H1 (cell line): Measurements from ENCODE around the gene ZNF598. TPM values are rescaled to one million over a fixed set of nuclear protein-coding genes. Genes with fewer than 3 reads are reported as not detected.

ENCODE experiments used
- CTCF ChIA-PET: fragments of 300-600 bp; sonication (Branson Sonifier 250); formaldehyde crosslinking; loops from one replicate; lab custom pipeline; 2021; ENCODE audit not compliant: partially characterized antibody; lab: Charles Lee
- POLR2A ChIA-PET: fragments of 300-600 bp; sonication (Branson Sonifier 250); formaldehyde crosslinking; loops from one replicate; lab custom pipeline; 2021; ENCODE audit warnings: inconsistent platforms; ENCODE audit not compliant: partially characterized antibody; lab: Charles Lee
- DNase-seq, 2 experiments: peaks; one replicate each; pipeline versions ENCODE4 v3.0.0 to v3.0.0-alpha.2; 2010 to 2022; ENCODE audit warnings: low spot score in 2 of 2, low read depth in 1 of 2, mixed read lengths in 1 of 2
- FAIRE-seq: peaks from 2 replicates; lab custom pipeline; 2011; peaks lifted over from hg19 to GRCh38; lab: Jason Lieb, UNC
- H2AFZ ChIP-seq: 2 replicates; pipeline ENCODE4 v1.8.1; 2012; ENCODE audit warnings: low read length, inconsistent platforms
- H2AK5ac ChIP-seq: 2 replicates; pipeline ENCODE4 v1.6.1; 2013; ENCODE audit warnings: low read depth, low read length
- H2BK120ac ChIP-seq: replicated peaks from 2 replicates; pipeline ENCODE3; 2013; ENCODE audit warnings: low read depth, low read length, inconsistent platforms
- H2BK12ac ChIP-seq: 2 replicates; pipeline ENCODE4 v1.6.1; 2013; ENCODE audit warnings: low read depth, low read length
- H2BK15ac ChIP-seq: 2 replicates; pipeline ENCODE4 v1.6.1; 2013; ENCODE audit warnings: low read length
- H2BK20ac ChIP-seq: 2 replicates; pipeline ENCODE4 v1.6.1; 2013; ENCODE audit warnings: low read length
- H2BK5ac ChIP-seq: 2 replicates; pipeline ENCODE4 v1.6.1; 2013; ENCODE audit warnings: low read depth, low read length
- H3K14ac ChIP-seq: 2 replicates; pipeline ENCODE4 v1.6.1; 2013; ENCODE audit warnings: inconsistent platforms; ENCODE audit not compliant: insufficient read length
- H3K18ac ChIP-seq: 2 replicates; pipeline ENCODE4 v1.6.1; 2013; ENCODE audit warnings: low read length; ENCODE audit errors: extremely low read depth
- H3K23ac ChIP-seq: 2 replicates; pipeline ENCODE4 v1.6.1; 2013; ENCODE audit warnings: inconsistent platforms; ENCODE audit not compliant: insufficient read length
- H3K23me2 ChIP-seq: 2 replicates; pipeline ENCODE4 v1.6.1; 2013; ENCODE audit warnings: low read depth, low read length
- H3K27ac ChIP-seq: 2 replicates; pipeline ENCODE4 v1.6.1; 2011; ENCODE audit warnings: low read depth, low read length, inconsistent platforms
- H3K27me3 ChIP-seq, 4 experiments: replicated peaks in 1 of 4; 1 replicate in 1 of 4; 2 replicates in 3 of 4; pipeline versions ENCODE4 v1.6.1 to v1.8.1; 2011 to 2013; ENCODE audit warnings: low read length in 3 of 4, mild to moderate bottlenecking in 3 of 4, inconsistent platforms in 2 of 4, mixed read lengths in 2 of 4, moderate library complexity in 1 of 4; ENCODE audit not compliant: control insufficient read depth in 3 of 4, insufficient read depth in 3 of 4; ENCODE audit errors: extremely low read depth in 1 of 4
- H3K36me3 ChIP-seq, 4 experiments: 2 replicates each; pipeline versions ENCODE4 v1.6.1 to v1.8.1; 2011 to 2013; ENCODE audit warnings: mild to moderate bottlenecking in 4 of 4, low read length in 3 of 4, moderate library complexity in 2 of 4, control low read depth in 1 of 4, inconsistent platforms in 1 of 4; ENCODE audit not compliant: insufficient read depth in 4 of 4, control insufficient read depth in 2 of 4
- H3K4ac ChIP-seq: replicated peaks from 2 replicates; pipeline ENCODE3; 2013; ENCODE audit warnings: low read length, low read depth, mixed read lengths, inconsistent platforms; ENCODE audit not compliant: insufficient read length
- H3K4me1 ChIP-seq, 4 experiments: replicated peaks in 1 of 4; 1 replicate in 1 of 4; 2 replicates in 3 of 4; pipeline versions ENCODE4 v1.6.1 to v1.8.1; 2011 to 2013; ENCODE audit warnings: low read length in 3 of 4, inconsistent platforms in 2 of 4, mixed read lengths in 1 of 4; ENCODE audit not compliant: insufficient read depth in 4 of 4, control insufficient read depth in 3 of 4
- H3K4me2 ChIP-seq, 2 experiments: 2 replicates each; pipeline versions ENCODE4 v1.6.1 to v1.8.1; 2011 to 2013; ENCODE audit warnings: low read depth in 2 of 2, low read length in 2 of 2, control low read depth in 1 of 2, inconsistent platforms in 1 of 2, mild to moderate bottlenecking in 1 of 2; ENCODE audit not compliant: insufficient read depth in 1 of 2
- H3K4me3 ChIP-seq, 4 experiments: fragments of 200-600, 300-600 bp in 1 of 4; sonication (generic), shearing (Covaris generic), sonication (Bioruptor Twin) in 1 of 4; 2 replicates each; pipeline versions ENCODE4 v1.5.1 to v1.8.1; 2011 to 2016; ENCODE audit warnings: low read length in 4 of 4, low read depth in 3 of 4, control low read depth in 2 of 4, inconsistent platforms in 2 of 4, mild to moderate bottlenecking in 2 of 4, mixed read lengths in 1 of 4, moderate library complexity in 1 of 4; ENCODE audit not compliant: insufficient read depth in 2 of 4; ENCODE audit errors: extremely low read depth in 1 of 4
- H3K56ac ChIP-seq: replicated peaks from 2 replicates; pipeline ENCODE3; 2013; ENCODE audit warnings: low read depth, mild to moderate bottlenecking, mixed read lengths, low read length, inconsistent platforms; ENCODE audit not compliant: insufficient read length
- H3K79me1 ChIP-seq: 2 replicates; pipeline ENCODE4 v1.6.1; 2013; ENCODE audit warnings: low read depth, low read length, control low read depth
- H3K79me2 ChIP-seq, 2 experiments: 2 replicates each; pipeline versions ENCODE4 v1.6.1 to v1.8.1; 2012 to 2013; ENCODE audit warnings: low read length in 2 of 2, mild to moderate bottlenecking in 2 of 2, inconsistent platforms in 1 of 2; ENCODE audit not compliant: insufficient read depth in 2 of 2, control insufficient read depth in 1 of 2
- H3K9ac ChIP-seq, 4 experiments: replicated peaks in 1 of 4; 1 replicate in 1 of 4; 2 replicates in 3 of 4; pipeline versions ENCODE4 v1.6.1 to v1.8.1; 2011 to 2013; ENCODE audit warnings: low read depth in 3 of 4, low read length in 3 of 4, control low read depth in 2 of 4, mild to moderate bottlenecking in 2 of 4, moderate library complexity in 2 of 4, inconsistent platforms in 1 of 4; ENCODE audit errors: extremely low read depth in 1 of 4
- H3K9me3 ChIP-seq, 2 experiments: 2 replicates each; pipeline versions ENCODE4 v1.6.1 to v1.8.1; 2012 to 2013; ENCODE audit warnings: mild to moderate bottlenecking in 2 of 2, moderate library complexity in 2 of 2, control low read depth in 1 of 2, inconsistent platforms in 1 of 2, low read depth in 1 of 2, low read length in 1 of 2, mixed read lengths in 1 of 2; ENCODE audit not compliant: insufficient read depth in 2 of 2
- H4K20me1 ChIP-seq, 2 experiments: replicated peaks in 1 of 2; 2 replicates each; pipeline versions ENCODE3 to v1.8.1; 2011 to 2013; ENCODE audit warnings: inconsistent platforms in 2 of 2, low read length in 2 of 2, mild to moderate bottlenecking in 1 of 2; ENCODE audit not compliant: insufficient read depth in 2 of 2, control insufficient read depth in 1 of 2
- H4K5ac ChIP-seq: 2 replicates; pipeline ENCODE4 v1.6.1; 2013; ENCODE audit warnings: low read length, low read depth, mixed read lengths, inconsistent platforms; ENCODE audit not compliant: insufficient read length
- H4K8ac ChIP-seq: 2 replicates; pipeline ENCODE4 v1.8.0; 2013; ENCODE audit warnings: mild to moderate bottlenecking, moderate library complexity, low read length, inconsistent platforms; ENCODE audit not compliant: insufficient read depth; ENCODE audit errors: extremely low read depth
- H4K91ac ChIP-seq: replicated peaks from 2 replicates; pipeline ENCODE3; 2013; ENCODE audit warnings: low read length, mixed read lengths, inconsistent platforms; ENCODE audit not compliant: insufficient read length
- GABPA ChIP-seq: IDR thresholded peaks from 2 replicates; pipeline ENCODE4 v1.6.1; 2011; ENCODE audit warnings: mild to moderate bottlenecking, low read length, moderate library complexity, borderline replicate concordance; ENCODE audit not compliant: insufficient read depth
- GTF2F1 ChIP-seq: IDR thresholded peaks from 2 replicates; pipeline ENCODE4 v1.6.1; 2012; ENCODE audit warnings: low read depth, low read length, improper control_type of control experiment, borderline replicate concordance
- RAD21 ChIP-seq, 2 experiments: IDR thresholded peaks in 1 of 2; conservative IDR thresholded peaks in 1 of 2; 2 replicates each; pipeline ENCODE4 v1.6.1; 2011; ENCODE audit warnings: low read depth in 2 of 2, low read length in 2 of 2, improper control_type of control experiment in 1 of 2, inconsistent platforms in 1 of 2, mild to moderate bottlenecking in 1 of 2, moderate library complexity in 1 of 2
- SP2 ChIP-seq: IDR thresholded peaks from 2 replicates; pipeline ENCODE4 v1.6.1; 2012; ENCODE audit warnings: mild to moderate bottlenecking, low read length, inconsistent platforms
- TBP ChIP-seq: IDR thresholded peaks from 2 replicates; pipeline ENCODE4 v1.6.1; 2011; ENCODE audit warnings: low read depth, low read length, improper control_type of control experiment
- WGBS, 2 experiments: shearing (Covaris generic) in 1 of 2; methylation state at CpG; one replicate each; pipeline versions ENCODE4 v1.1.6 to v1.1.7; 2013 to 2015; ENCODE audit warnings: low lambda C conversion rate in 2 of 2, mixed read lengths in 2 of 2, inconsistent platforms in 1 of 2, low coverage in 1 of 2, missing lambda C conversion rate in 1 of 2; ENCODE audit not compliant: insufficient replicate concordance in 2 of 2, insufficient coverage in 1 of 2, insufficient read length in 1 of 2; ENCODE audit errors: extremely low coverage in 1 of 2, missing lambda C conversion rate in 1 of 2; 5-methylcytosine and 5-hydroxymethylcytosine counted together
- polyA plus RNA-seq, 7 experiments: library from polyadenylated mRNA; depleted of rRNA in 3 of 7; stranded (reverse) in 5 of 7; unstranded in 2 of 7; fragments of >200 nt in 5 of 7; fragments of 200-250 nt in 2 of 7; gene quantifications; 1 replicate in 5 of 7; 2 replicates in 1 of 7; 4 replicates in 1 of 7; pipeline versions ENCODE4 v1.2.1 to v1.2.3, GENCODE V29; 2011 to 2013; ENCODE audit warnings: missing spikeins in 2 of 7, mixed read lengths in 2 of 7
- total RNA-seq: library from RNA; stranded (reverse); fragmentation: NEBNext Ultra II Directional; extraction: Animal tissue kit (Norgen Biotek cat#: 25700); gene quantifications from 2 replicates; pipeline ENCODE4 v1.2.1, GENCODE V29; 2021

The ZNF598 gene
- total and polyA plus RNA-seq, 2 of the 8 experiments (the other 6 are each of a cell fraction or from before 2014, with no cell fraction given): 29.3 to 47.6 TPM

DNA sequence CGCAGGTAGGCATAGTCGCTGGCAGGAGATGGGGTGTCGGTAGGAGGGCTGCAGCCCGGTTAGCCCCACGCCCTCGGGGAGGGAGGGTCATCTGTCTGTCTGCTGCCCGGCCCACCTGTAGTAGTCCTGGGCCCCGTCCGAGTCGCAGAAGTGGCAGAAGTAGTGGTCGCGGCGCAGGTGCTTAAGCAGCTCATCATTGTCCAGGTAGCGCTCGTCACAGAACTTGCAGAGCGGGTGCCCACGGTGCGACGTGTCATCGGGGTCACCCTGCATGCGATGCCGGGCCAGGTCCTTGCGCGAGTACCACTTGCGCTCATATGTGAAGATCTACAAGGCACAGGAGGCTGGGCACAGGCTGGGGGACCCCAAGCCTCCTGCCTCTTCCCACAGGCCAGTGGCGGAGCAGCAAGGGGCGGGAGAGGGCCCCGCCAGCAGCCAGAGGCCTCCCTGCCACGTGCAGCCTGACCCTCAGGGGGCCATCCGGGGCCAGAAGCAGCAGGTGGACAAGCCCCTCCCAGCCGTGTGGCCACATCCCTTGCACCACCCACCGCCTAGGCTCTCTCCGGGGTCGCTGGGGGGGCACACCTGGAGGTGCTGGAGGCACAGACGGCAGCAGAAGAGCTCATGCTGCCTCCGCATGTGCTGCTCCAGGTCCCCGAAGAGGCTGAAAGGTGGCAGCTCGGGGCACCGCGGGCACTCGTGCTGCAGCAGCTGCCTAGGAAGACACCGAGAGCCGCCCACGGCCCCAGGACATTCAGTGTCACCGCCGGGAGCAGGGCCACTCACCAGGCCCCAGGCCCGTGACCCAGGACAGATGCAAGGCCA, 7.0 kb downstream of the ZNF598 start:
- TF ChIP-seq GTF2F1 (no peak), GABPA (no peak), RAD21 (IDR thresholded peaks at IDR 0.05 in 1 of 2, conservative IDR thresholded peaks at IDR 0.05 in 1 of 2; ENCODE audit: low read depth in 2 of 2, low read length in 2 of 2) (no peak), SP2 (no peak), TBP (no peak)
- FAIRE-seq: no peak
- H3K27ac ChIP-seq: no peak overlapping the region; the same call in 1 of the 2 replicates
- no peak overlapping the region for H2BK12ac ChIP-seq
- no peak for DNase-seq
- H3K9me3 ChIP-seq: no peaks in the 10 kb centered on the region
- H2BK120ac ChIP-seq: no peak overlapping the region
- H3K56ac ChIP-seq: no peak overlapping the region
- H3K23ac ChIP-seq: no peak overlapping the region
- H3K4me3 ChIP-seq: no peak overlapping the region
- ChIA-PET CTCF (interaction anchor here (0.8 to 4.3 kb wide), 19 partner anchors 9 to 145 kb away, joined by 4 to 55 read pairs (median 6); partner anchors contain the start of genes NPW, NTHL1, SYNGR3 and TBL3), POLR2A (interaction anchor here (1.0 to 4.7 kb wide), 6 partner anchors 9 to 152 kb away, joined by 3 to 37 read pairs (median 11); partner anchors contain the start of genes RNF151, RPS2, SYNGR3 and TRAF7)
- H3K23me2 ChIP-seq: no peaks in the 10 kb centered on the region
- peak overlapping the region; percentile 57; the same call in 1 of the 2 replicates for H4K8ac ChIP-seq
- H3K27me3 ChIP-seq: no peaks in the 10 kb centered on the region
- WGBS, 2 experiments: 97% methylated on average over 40 of the region's 47 CpGs; no CpG with 5 or more reads in 1 of the 2 experiments
- H3K4me2 ChIP-seq: no peak overlapping the region
- no peak overlapping the region for H3K14ac ChIP-seq
- H2BK20ac ChIP-seq: no peak overlapping the region
- no peak overlapping the region for H2AFZ ChIP-seq
- H3K9ac ChIP-seq: no peak overlapping the region
- no peak overlapping the region for H3K4ac ChIP-seq
- no peak overlapping the region for H2AK5ac ChIP-seq
- H3K36me3 ChIP-seq: peaks cover 24 to 52% (median 41%) of the 10 kb centered on the region in 4 experiments
- peaks cover 6% of the 10 kb centered on the region; the same call in 1 of the 2 replicates for H3K79me1 ChIP-seq
- H4K20me1 ChIP-seq: peaks cover 29 to 58% of the 10 kb centered on the region in 2 experiments
- H3K4me1 ChIP-seq: peaks cover 0 to 23% (median 10%) of the 10 kb centered on the region in 4 experiments; a peak in 5 of 7 replicates
- no peak overlapping the region for H2BK15ac ChIP-seq
- H4K5ac ChIP-seq: no peak overlapping the region
- peak overlapping the region; percentile 44 for H2BK5ac ChIP-seq
- peaks cover 7 to 34% of the 10 kb centered on the region in 2 experiments; a peak in 3 of 4 replicates for H3K79me2 ChIP-seq
- no peak overlapping the region for H4K91ac ChIP-seq
- H3K18ac ChIP-seq: no peak overlapping the region
